HepG2 (cell line): Measurements from ENCODE around the gene FITM1. TPM values are rescaled to one million over a fixed set of nuclear protein-coding genes. Genes with fewer than 3 reads are reported as not detected.
A peak's percentile ranks its signal among the peaks of the same experiment; 100 is the strongest.

ENCODE experiments used
- CENPT ChIP-seq: sonication (generic); formaldehyde crosslinking; IDR thresholded peaks from 2 replicates; pipeline ENCODE4 v1.8.0; 2022; ENCODE audit warnings: low read depth, mild to moderate bottlenecking, moderate library complexity, missing genetic modification reagents
- EP300 ChIP-seq, 3 experiments: sonication (generic) in 1 of 3; formaldehyde crosslinking in 1 of 3; IDR thresholded peaks; 2 replicates each; pipeline versions ENCODE4 v1.5.1 to v1.6.1; 2011 to 2020; ENCODE audit warnings: low read depth in 2 of 3, low read length in 2 of 3, borderline replicate concordance in 1 of 3, improper control_type of control experiment in 1 of 3, mild to moderate bottlenecking in 1 of 3, missing genetic modification reagents in 1 of 3, moderate library complexity in 1 of 3
- IRF2 ChIP-seq: IDR thresholded peaks from 2 replicates; pipeline ENCODE4 v1.6.1; 2018; ENCODE audit warnings: missing genetic modification reagents, missing compliant biosample characterization
- MIXL1 ChIP-seq: IDR thresholded peaks from 2 replicates; pipeline ENCODE4 v1.6.1; 2016
- MZF1 ChIP-seq: sonication (generic); formaldehyde crosslinking; IDR thresholded peaks from 2 replicates; pipeline ENCODE4 v1.8.1; 2023; ENCODE audit warnings: mild to moderate bottlenecking, missing genetic modification reagents, borderline replicate concordance
- PLSCR1 ChIP-seq: sonication (generic); formaldehyde crosslinking; IDR thresholded peaks from 2 replicates; pipeline ENCODE4 v1.5.0; 2020; ENCODE audit warnings: missing genetic modification reagents, mild to moderate bottlenecking, borderline replicate concordance
- SMARCC2 ChIP-seq: fragments of 450-650 bp; IDR thresholded peaks from 2 replicates; pipeline ENCODE4 v1.6.1; 2017; ENCODE audit warnings: antibody characterized with exemption, mild to moderate bottlenecking
- ZBTB39 ChIP-seq: sonication (generic); formaldehyde crosslinking; IDR thresholded peaks from 2 replicates; pipeline ENCODE4 v1.5.0; 2020; ENCODE audit warnings: missing genetic modification reagents
- ZEB1 ChIP-seq: IDR thresholded peaks from 2 replicates; pipeline ENCODE4 v1.6.1; 2012; ENCODE audit warnings: mild to moderate bottlenecking, low read depth, inconsistent platforms; ENCODE audit not compliant: insufficient replicate concordance
- ZNF224 ChIP-seq: sonication (generic); formaldehyde crosslinking; IDR thresholded peaks from 2 replicates; pipeline ENCODE4 v1.5.0; 2020; ENCODE audit warnings: mild to moderate bottlenecking, missing genetic modification reagents
- ZNF30 ChIP-seq: sonication (generic); formaldehyde crosslinking; IDR thresholded peaks from 2 replicates; pipeline ENCODE4 v1.5.0; 2020; ENCODE audit warnings: mild to moderate bottlenecking, missing genetic modification reagents
- ZNF510 ChIP-seq: sonication (generic); formaldehyde crosslinking; IDR thresholded peaks from 2 replicates; pipeline ENCODE4 v1.4.0; 2020; ENCODE audit warnings: low read depth, mild to moderate bottlenecking, missing genetic modification reagents
- ZNF547 ChIP-seq: sonication (generic); formaldehyde crosslinking; IDR thresholded peaks from 2 replicates; pipeline ENCODE4 v1.5.1; 2020; ENCODE audit warnings: mild to moderate bottlenecking, missing genetic modification reagents
- ZNF660 ChIP-seq: sonication (generic); formaldehyde crosslinking; IDR thresholded peaks from 2 replicates; pipeline ENCODE4 v1.5.1; 2020; ENCODE audit warnings: mild to moderate bottlenecking, low read depth, missing genetic modification reagents, borderline replicate concordance
- polyA plus RNA-seq, 8 experiments: library from polyadenylated mRNA; depleted of rRNA in 3 of 8; stranded (reverse) in 7 of 8; unstranded in 1 of 8; fragments of >200 nt; fragmentation: Illumina TruSeq in 4 of 8; extraction: Trizol in 4 of 8; gene quantifications; 2 replicates each; pipeline versions ENCODE4 v1.2.1 to v1.2.3, GENCODE V29; 2011 to 2016; ENCODE audit warnings: low read depth in 4 of 8, missing spikeins in 1 of 8, mixed read lengths in 1 of 8; ENCODE audit not compliant: insufficient read depth in 1 of 8
- total RNA-seq, 5 experiments: library from RNA; depleted of rRNA; stranded (reverse); fragments of >200 nt; fragmentation: Illumina TruSeq; extraction: Trizol; gene quantifications; 2 replicates each; pipeline ENCODE4 v1.2.3, GENCODE V29; 2016; ENCODE audit warnings: low read depth in 1 of 5
- TF ChIP-seq, protein P1 (sequence below): sonication (generic); formaldehyde crosslinking; IDR thresholded peaks from 2 replicates; pipeline ENCODE4 v1.4.0; 2020; ENCODE audit warnings: mild to moderate bottlenecking, missing genetic modification reagents
- TF ChIP-seq, protein P2 (sequence below): sonication (generic); formaldehyde crosslinking; IDR thresholded peaks from 2 replicates; pipeline ENCODE4 v1.8.1; 2023; ENCODE audit warnings: mild to moderate bottlenecking, missing genetic modification reagents

The FITM1 gene
- total and polyA plus RNA-seq, 2 of the 13 experiments (the other 11 are each of a cell fraction or from before 2014, with no cell fraction given) = 2.7 to 5.8 TPM

DNA sequence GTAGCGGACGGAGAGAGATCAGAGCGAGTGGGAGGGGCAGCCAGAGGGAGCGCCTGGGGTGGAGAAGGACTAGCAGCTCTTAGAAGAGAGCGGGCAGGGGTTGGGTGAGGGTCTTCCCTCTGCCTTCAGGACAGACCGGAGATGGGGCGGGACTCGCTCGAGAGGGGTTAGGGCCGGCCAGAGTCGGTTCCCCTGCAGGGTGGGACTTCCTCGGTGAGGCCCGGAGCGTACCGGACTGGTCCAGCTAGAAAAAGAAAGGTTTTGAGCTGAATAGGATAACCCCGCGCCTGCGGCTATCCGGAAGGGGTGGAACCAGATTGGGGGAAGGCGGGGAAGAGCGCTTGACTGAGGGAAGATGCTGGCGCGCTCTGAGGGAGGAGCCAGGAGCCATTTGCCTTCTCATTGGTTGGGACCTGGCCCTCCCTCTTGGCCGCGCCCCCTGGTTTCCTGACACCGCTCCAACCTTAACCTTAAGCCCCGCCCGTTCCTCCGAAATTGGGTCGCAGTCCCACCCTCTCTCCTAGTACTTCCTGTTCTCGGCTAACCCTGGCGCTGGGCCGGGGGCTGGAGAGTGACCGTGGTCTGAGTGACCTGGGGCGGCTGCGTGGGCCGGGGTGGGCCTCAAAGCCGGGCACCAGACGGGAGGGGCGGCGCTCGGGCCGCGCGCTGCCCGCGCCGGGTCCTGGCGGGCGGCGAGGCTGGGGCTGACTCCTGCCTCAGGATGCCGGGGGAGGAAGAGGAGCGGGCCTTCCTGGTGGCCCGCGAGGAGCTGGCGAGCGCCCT lies 16.7 kb downstream of the FITM1 start, which contains the start of gene RNF31 (continued):
- TF ChIP-seq, protein P1, sequence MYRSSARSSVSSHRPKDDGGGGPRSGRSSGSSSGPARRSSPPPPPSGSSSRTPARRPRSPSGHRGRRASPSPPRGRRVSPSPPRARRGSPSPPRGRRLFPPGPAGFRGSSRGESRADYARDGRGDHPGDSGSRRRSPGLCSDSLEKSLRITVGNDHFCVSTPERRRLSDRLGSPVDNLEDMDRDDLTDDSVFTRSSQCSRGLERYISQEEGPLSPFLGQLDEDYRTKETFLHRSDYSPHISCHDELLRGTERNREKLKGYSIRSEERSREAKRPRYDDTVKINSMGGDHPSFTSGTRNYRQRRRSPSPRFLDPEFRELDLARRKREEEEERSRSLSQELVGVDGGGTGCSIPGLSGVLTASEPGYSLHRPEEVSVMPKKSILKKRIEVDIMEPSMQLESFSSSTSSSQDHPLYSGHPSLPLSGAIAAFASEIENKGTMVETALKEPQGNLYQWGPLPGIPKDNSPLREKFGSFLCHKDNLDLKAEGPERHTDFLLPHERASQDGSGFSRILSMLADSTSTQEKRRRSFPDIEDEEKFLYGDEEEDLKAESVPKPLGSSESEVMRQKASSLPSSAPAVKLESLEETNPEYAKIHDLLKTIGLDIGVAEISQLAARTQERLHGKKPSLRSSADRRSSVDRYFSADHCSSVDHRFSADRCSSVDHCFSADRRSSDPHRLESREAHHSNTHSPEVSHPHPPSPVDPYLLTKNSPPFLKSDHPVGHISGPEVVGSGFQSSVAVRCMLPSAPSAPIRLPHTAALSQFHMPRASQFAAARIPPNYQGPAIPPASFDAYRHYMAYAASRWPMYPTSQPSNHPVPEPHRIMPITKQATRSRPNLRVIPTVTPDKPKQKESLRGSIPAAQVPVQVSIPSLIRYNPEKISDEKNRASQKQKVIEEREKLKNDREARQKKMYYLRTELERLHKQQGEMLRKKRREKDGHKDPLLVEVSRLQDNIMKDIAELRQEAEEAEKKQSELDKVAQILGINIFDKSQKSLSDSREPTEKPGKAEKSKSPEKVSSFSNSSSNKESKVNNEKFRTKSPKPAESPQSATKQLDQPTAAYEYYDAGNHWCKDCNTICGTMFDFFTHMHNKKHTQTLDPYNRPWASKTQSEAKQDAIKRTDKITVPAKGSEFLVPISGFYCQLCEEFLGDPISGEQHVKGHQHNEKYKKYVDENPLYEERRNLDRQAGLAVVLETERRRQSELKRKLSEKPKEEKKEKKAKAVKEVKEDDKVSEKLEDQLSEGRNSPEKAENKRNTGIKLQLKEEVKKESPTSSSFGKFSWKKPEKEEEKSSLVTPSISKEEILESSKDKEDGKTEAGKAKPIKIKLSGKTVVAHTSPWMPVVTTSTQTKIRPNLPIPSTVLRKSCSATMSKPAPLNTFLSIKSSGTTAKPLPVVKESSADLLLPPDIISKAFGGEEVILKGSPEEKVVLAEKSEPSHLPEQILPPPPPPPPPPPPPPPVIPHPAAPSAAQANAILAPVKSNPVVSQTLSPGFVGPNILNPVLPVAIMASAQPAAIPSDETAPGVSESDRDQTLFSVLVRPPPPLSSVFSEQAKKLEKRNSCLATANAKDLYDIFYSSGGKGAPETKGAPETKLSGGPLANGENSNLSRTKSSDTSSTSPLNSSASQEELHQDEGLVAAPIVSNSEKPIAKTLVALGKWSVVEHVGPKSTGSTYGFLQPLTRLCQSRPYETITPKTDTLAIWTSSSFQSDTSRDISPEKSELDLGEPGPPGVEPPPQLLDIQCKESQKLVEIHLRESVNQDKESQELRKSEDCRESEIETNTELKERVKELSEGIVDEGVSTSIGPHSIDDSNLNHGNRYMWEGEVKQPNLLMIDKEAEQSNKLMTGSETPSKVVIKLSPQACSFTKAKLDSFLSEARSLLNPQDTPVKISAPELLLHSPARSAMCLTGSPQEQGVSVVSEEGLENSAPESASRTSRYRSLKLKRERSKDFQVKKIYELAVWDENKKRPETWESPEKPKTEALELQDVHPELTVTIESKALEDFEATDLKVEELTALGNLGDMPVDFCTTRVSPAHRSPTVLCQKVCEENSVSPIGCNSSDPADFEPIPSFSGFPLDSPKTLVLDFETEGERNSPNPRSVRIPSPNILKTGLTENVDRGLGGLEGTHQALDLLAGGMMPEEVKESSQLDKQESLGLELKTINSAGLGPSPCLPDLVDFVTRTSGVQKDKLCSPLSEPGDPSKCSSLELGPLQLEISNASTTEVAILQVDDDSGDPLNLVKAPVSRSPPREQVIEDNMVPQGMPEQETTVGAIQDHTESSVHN (CRISPR knock-in tag) = no peak
- TF ChIP-seq ZBTB39 (CRISPR knock-in tag) = no peak
- 0 out of 2 replicates have a peak, but pooled peaks have one; percentile 71 for TF ChIP-seq IRF2
- TF ChIP-seq ZNF30 = no peak
- TF ChIP-seq, protein P2, sequence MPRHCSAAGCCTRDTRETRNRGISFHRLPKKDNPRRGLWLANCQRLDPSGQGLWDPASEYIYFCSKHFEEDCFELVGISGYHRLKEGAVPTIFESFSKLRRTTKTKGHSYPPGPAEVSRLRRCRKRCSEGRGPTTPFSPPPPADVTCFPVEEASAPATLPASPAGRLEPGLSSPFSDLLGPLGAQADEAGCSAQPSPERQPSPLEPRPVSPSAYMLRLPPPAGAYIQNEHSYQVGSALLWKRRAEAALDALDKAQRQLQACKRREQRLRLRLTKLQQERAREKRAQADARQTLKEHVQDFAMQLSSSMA = no peak; the same call in 1 of the 2 replicates
- no peak for TF ChIP-seq SMARCC2
- TF ChIP-seq CENPT (CRISPR knock-in tag) = 0 out of 2 replicates have a peak, but pooled peaks have one; percentile 70
- peak; percentile 91; the same call in 1 of the 2 replicates for TF ChIP-seq MZF1 (CRISPR knock-in tag)
- TF ChIP-seq MIXL1 (CRISPR knock-in tag) = peak; percentile 26
- peak; percentile 51; the same call in 1 of the 2 replicates for TF ChIP-seq ZNF510 (CRISPR knock-in tag)
- no peak for TF ChIP-seq ZNF224 (CRISPR knock-in tag)
- no peak for TF ChIP-seq ZEB1
- no peak; the same call in none of the 2 replicates for TF ChIP-seq ZNF547 (CRISPR knock-in tag)
- 0 out of 2 replicates have a peak, but pooled peaks have one; percentile 86 for TF ChIP-seq ZNF660 (CRISPR knock-in tag)
- no peak for TF ChIP-seq PLSCR1 (CRISPR knock-in tag)
- TF ChIP-seq EP300 (IDR thresholded peaks at IDR 0.05; ENCODE audit: low read depth in 2 of 2, low read length in 2 of 2) = no peak
- TF ChIP-seq EP300 (CRISPR knock-in tag; IDR thresholded peaks at IDR 0.05; ENCODE audit: borderline replicate concordance) = peak; percentile 33; the same call in 1 of the 2 replicates
